Progenitor cell of endocrine pancreas (in vitro differentiated cells): ENCODE measurements around the gene RAG1. TPM values are rescaled to one million over a fixed set of nuclear protein-coding genes. Genes with fewer than 3 reads are reported as not detected.

ENCODE experiments used
- DNase-seq: peaks from one replicate; pipeline ENCODE4 v3.0.0; 2021; ENCODE audit warnings: low spot score; ENCODE audit not compliant: unreplicated experiment
- H3K27ac Mint-ChIP-seq: 2 replicates; pipeline ENCODE4 v1.8.0; 2021; ENCODE audit warnings: mild to moderate bottlenecking, moderate library complexity, mixed read lengths
- H3K27me3 Mint-ChIP-seq: 2 replicates; pipeline ENCODE4 v1.8.0; 2021; ENCODE audit warnings: mixed read lengths
- H3K36me3 Mint-ChIP-seq: 2 replicates; pipeline ENCODE4 v1.8.0; 2022; ENCODE audit warnings: mixed read lengths; ENCODE audit not compliant: insufficient read depth
- H3K4me1 Mint-ChIP-seq: 2 replicates; pipeline ENCODE4 v1.8.0; 2021; ENCODE audit warnings: low read depth, mixed read lengths
- H3K4me3 Mint-ChIP-seq: 2 replicates; pipeline ENCODE4 v1.8.0; 2021; ENCODE audit warnings: low read depth, mild to moderate bottlenecking, moderate library complexity, mixed read lengths
- H3K9me3 Mint-ChIP-seq: 2 replicates; pipeline ENCODE4 v1.8.0; 2021; ENCODE audit warnings: low read depth, mixed read lengths
- long read RNA-seq: library from polyadenylated mRNA; unstranded; transcript quantifications from one replicate; pipeline ENCODE4 v2.0.0, GENCODE V29; 2020
- total RNA-seq: library from RNA; stranded (reverse); gene quantifications from 2 replicates; pipeline ENCODE4 v1.2.1, GENCODE V29; 2021
- TF ChIP-seq, protein P1 (sequence below): fragments of 200-600 bp; sonication (generic); IDR thresholded peaks from one replicate; pipeline ENCODE4 v1.5.0; 2021; ENCODE audit warnings: antibody characterized with exemption, mild to moderate bottlenecking; ENCODE audit not compliant: unreplicated experiment

Gene RAG1
- 0.65 and 1.00 TPM in 2 replicates for total RNA-seq
- long read RNA-seq: 0 reads

GRCh38 chr11:36567694-36568093 is at the start of gene RAG1:
RAG1 (plus strand) TSS chr11:36568007; CDS start chr11:36573305, 5,298 bp downstream.
- H3K4me3 Mint-ChIP-seq: no peak within 1 kb of the TSS
- no peaks in the 10 kb centered on the region for H3K36me3 Mint-ChIP-seq
- TF ChIP-seq, protein P1, sequence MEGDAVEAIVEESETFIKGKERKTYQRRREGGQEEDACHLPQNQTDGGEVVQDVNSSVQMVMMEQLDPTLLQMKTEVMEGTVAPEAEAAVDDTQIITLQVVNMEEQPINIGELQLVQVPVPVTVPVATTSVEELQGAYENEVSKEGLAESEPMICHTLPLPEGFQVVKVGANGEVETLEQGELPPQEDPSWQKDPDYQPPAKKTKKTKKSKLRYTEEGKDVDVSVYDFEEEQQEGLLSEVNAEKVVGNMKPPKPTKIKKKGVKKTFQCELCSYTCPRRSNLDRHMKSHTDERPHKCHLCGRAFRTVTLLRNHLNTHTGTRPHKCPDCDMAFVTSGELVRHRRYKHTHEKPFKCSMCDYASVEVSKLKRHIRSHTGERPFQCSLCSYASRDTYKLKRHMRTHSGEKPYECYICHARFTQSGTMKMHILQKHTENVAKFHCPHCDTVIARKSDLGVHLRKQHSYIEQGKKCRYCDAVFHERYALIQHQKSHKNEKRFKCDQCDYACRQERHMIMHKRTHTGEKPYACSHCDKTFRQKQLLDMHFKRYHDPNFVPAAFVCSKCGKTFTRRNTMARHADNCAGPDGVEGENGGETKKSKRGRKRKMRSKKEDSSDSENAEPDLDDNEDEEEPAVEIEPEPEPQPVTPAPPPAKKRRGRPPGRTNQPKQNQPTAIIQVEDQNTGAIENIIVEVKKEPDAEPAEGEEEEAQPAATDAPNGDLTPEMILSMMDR: no peak
- H3K27ac Mint-ChIP-seq: no peak within 1 kb of the TSS
- DNase-seq: no peak
- H3K9me3 Mint-ChIP-seq: no peaks in the 10 kb centered on the region
- H3K27me3 Mint-ChIP-seq: peaks cover 32% of the 10 kb centered on the region
- H3K4me1 Mint-ChIP-seq: peaks cover 2% of the 10 kb centered on the region

- no peaks in the 10 kb centered on the region for H3K27me3 Mint-ChIP-seq
- no peak overlapping the region for H3K27ac Mint-ChIP-seq
- no peaks in the 10 kb centered on the region for H3K36me3 Mint-ChIP-seq
- no peaks in the 10 kb centered on the region for H3K4me1 Mint-ChIP-seq
- H3K9me3 Mint-ChIP-seq: peaks cover 13% of the 10 kb centered on the region
- TF ChIP-seq, protein P1: no peak
- no peak overlapping the region for H3K4me3 Mint-ChIP-seq
- DNase-seq: no peak
Observed at GRCh38 chr11:36530840-36531239, 37.0 kb upstream of the RAG1 start.

DNA sequence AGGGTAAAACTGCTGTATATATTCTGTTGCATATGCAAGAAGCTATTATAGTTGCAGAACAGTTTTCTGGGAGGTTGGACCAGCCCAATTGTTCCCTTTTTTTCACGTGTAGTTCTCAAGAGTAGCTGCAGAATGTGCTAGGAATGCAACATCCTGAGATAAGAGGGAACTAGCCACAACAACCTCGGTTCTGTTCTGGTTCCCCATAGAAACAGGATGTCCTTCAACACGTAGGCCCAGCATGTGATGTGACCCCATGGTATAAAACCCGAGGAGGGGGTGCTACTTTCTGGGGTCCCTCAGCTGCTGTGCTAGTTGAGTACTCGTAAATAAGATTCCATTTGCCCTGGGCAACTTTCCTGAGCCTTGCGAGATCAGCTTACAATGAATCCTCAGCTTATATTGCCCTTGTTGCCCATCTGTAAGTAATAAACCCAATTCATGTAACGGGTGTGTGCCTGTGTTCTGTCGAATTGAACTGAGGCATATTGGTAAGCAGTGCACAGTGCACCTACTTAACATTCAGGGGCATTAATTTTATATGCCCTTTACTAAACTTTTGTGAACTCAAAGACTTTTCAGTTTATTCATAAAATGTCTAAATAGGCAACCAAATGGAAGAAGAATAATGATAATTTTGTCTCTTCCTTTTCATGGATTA is 34.7 kb upstream of the RAG1 start:
- Mint-ChIP-seq H3K4me1 (no peaks in the 10 kb centered on the region), H3K27me3 (no peaks in the 10 kb centered on the region), H3K27ac (no peak overlapping the region), H3K36me3 (no peaks in the 10 kb centered on the region), H3K9me3 (peaks cover 5% of the 10 kb centered on the region), H3K4me3 (no peak overlapping the region)
- TF ChIP-seq, protein P1: no peak
- DNase-seq: no peak

DNA sequence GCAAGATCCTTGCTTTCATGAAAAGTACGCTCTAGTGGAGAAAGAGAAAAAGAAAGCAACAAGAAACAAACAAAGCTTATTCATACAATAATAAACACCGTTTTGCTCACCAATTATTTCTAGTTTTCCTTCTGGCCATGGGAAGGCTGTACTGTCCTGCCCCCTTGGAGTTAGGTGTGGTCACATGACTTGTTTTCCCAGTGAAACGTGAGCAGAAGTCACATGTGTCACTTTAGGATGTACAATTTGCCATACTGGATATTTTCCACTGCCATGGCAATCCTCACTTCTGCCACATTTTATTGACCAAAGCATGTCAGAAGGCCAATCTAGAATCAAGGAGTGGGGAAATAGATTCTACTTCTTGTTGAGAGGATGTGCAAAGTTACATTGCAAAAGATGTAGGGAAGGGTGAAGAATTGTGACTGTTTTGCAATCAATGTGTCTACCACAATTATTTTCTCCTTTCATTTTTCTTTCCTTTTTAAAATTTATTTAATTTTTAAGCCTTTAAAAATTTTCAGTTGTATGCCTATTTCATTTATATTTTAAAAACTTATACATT is 33.4 kb upstream of the RAG1 start:
- no peak for DNase-seq
- TF ChIP-seq, protein P1: no peak
- Mint-ChIP-seq H3K36me3 (no peaks in the 10 kb centered on the region), H3K4me3 (no peak overlapping the region), H3K9me3 (no peaks in the 10 kb centered on the region), H3K27ac (no peak overlapping the region), H3K4me1 (no peaks in the 10 kb centered on the region), H3K27me3 (no peaks in the 10 kb centered on the region)

DNA sequence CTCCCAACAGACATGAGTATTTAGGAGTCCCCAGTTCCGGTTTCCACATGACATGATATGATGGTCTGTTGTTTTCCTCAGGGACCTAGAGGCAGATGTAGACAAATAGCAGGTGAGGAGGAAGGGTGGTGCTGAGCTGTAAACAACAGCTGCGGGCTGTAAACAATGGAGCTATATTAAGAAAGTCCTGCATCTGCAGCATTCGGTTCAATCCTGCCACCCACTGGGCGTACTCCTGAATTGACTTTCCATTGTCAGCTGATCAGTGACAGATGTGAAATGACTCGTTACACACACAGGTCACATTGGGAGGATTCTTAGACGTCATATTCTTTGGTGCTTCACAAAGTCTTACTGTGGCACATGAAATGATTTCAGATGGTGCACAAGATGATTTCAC is 26.8 kb upstream of the RAG1 start:
- no peak overlapping the region for H3K4me3 Mint-ChIP-seq
- no peak for DNase-seq
- H3K27ac Mint-ChIP-seq: no peak overlapping the region
- no peaks in the 10 kb centered on the region for H3K4me1 Mint-ChIP-seq
- H3K36me3 Mint-ChIP-seq: no peaks in the 10 kb centered on the region
- H3K9me3 Mint-ChIP-seq: no peaks in the 10 kb centered on the region
- TF ChIP-seq, protein P1: no peak
- H3K27me3 Mint-ChIP-seq: no peaks in the 10 kb centered on the region
